NCI-H2107 treated with DMSO at 0.1 percent for 48 hours (cell line): ENCODE measurements around the gene SRF.
A peak's percentile ranks its signal among the peaks of the same experiment; 100 is the strongest.
"Not testable (repeated sequence)": the region's sequence is repeated elsewhere in the genome, so short reads cannot be mapped to it uniquely, and the experiment has no call there.

ENCODE experiments used
- DNase-seq: peaks from one replicate; lab custom pipeline; 2025; ENCODE audit not compliant: unreplicated experiment; lab: John Stamatoyannopoulos, UW

SRF gene

DNA sequence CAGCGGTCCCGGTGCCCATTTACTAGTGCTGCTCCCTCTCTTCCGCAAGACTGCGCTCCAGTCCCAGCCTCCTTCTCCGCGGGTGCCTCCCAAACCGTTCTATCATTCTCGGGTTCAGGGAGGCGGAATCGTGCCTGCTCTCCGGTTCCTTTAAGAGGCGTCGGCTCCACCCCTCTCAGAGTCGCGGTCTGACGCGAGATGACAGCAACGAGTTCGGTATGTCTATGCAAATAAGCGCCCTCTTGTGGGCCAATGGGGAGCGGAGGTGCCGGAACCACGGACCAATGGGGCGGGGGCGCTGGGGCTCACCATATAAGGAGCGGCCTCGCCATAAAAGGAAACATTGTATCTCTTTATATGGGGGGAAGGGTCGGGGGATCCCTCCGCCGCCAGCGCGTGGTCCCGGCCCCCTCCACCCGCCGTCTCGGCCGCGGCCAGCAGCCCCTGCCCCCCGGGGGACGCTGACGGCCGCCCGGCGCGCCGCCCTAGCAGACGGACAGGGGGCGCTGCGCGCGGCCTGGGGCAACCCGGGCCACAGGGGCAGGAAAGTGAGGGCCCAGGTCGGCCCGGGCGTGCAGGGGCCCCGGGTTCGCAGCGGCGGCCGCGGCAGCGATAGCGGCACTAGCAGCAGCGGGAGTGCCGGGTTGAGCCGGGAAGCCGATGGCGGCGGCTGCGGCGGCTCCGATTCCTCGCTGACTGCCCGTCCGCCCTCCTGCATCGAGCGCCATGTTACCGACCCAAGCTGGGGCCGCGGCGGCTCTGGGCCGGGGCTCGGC lies at the start of gene SRF:
Gene SRF, plus strand, starts transcription at position 339 of the 776 bp plus-strand sequence. Its CDS starts 388 bp downstream, at position 727.
- peak; percentile 91 for DNase-seq

DNA sequence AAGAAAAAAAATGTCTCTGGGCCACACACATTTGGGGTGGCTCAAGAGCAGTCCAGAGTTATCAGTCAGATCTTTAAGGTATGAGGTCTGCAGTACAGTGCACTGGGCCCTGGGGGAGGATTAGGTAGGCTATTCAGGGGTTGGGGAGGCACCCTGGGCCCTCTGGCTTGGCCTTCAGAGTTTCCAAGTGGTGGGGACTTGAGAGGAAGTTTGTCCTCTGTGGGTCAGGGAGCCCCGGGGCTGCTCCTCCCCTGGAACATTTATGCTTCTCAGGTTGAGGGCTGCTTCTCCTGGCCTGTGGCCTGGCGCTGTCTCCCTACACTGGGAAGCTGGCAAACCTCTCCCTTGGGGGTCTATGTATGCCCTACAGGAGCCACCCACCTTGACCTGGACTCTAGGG lies 48.9 kb upstream of the SRF start:
- no peak for DNase-seq

DNA sequence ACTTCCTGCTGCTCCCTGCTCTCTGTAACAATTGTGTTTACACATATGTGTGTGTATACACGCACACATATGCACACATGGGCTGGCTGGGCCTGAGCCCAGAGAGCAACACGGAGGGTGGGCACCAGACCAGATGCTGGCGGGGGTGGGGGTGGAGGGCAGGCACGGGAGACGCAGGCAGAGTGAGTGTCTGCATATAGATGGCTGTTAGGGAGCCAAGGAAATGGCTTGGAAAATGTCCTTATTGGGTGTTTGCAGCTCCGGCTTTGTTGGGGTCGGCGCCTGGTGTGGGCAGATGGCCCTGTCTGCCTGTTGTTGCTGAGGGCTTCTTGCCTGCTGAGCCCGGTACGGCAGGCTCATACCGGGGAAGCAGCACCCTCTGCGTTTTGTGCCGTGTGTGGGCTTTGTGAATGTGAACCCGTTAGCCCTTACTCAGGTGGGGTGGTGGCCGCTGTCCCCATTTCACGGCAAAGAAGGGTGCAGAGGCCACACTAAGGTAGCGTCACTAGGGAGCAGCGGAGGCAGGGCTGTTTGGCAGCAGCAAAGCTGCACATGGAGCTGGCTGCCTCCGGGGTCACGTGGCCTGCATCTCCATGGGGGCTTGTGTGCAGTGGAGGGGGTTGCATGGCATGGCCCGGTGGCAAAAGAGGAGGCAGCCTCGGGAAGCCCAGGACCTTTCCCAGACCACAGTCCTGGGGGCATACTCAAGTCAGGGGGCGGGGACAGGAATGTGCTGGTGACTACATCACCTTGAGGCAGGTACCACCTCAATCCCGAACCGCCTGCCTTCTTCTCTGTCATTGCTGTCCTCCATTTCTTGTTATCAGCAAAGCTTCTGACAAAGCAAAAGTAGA lies 47.4 kb upstream of the SRF start:
- DNase-seq = no peak

DNA sequence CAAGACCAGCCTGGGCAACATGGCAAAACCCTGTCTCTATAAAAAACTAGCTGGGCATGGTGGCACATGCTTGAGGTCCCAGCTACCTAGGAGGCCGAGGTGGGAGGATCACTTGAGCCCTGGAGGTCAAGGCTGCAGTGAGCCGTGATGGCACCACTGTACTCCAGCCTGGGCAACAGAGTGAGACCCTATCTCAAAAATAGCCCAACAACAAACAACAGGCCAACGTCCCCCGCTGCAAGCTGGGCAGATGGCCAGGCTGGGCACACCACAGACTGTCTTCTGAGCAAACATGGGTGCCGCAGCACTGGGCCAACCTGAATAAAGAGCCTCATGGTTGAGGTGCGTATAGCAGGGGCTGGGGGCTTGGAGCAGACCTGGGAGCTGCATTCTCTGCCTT lies 46.6 kb upstream of the SRF start:
- no peak for DNase-seq

DNA sequence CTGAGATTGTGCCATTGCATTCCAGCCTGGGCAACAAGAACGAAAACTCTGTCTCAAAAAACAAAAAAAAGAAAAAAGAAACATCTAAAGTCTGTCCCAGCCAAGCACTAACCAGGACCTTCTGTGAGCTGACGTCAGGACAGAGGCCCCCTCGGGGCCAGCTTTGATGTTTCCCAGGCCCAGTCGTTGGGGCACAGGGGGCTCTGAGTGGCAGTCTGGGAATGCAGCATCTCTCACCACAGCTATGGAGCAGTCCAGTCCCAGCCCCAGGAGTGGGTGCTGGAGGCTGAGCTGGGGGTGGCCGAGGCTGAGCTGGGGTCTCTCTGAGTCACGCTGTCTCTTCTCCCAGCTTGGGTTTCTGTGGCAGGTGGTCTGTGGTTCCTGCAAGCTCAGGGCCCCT lies 46.0 kb upstream of the SRF start:
- no peak for DNase-seq

DNA sequence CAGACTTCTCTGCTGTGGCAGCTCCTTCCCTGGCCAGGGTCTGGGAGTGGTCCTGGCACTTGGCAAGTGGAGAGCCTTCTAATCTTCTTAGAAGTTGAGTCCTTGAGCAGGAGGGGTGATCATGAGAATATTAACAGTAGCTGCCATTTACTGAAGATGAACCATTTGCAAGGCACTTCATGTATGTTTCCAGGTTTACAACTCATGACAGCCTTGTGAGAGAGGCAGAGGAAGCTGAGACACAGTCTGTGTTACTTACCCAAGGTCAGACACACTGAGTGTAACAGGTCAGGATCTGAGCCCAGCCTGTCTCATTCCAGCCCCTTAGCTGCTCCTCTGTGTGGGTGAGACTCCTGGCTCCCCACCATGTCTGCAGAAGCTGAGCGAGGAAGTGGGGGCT lies 45.5 kb upstream of the SRF start:
- DNase-seq = no peak

DNA sequence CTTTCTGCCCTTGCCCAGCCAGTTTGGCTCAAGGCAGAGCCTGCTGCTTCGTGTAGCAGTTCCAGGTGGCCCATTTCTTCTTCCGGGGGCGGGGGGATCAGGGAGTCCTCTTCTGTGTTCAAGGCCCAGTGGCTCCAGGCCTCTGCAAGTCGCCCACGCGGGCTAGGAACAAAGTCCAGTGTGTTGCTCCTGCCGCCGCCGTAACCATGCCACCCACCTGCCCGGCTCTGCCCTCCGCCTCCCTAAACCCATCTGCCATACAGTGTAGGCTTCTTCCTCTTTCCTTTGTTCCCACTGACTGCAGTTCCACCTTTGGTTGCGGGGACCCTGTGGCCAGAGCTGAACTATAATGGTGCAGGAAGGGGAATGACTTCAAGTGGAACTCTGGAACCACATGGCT lies 43.9 kb upstream of the SRF start:
- DNase-seq = no peak

DNA sequence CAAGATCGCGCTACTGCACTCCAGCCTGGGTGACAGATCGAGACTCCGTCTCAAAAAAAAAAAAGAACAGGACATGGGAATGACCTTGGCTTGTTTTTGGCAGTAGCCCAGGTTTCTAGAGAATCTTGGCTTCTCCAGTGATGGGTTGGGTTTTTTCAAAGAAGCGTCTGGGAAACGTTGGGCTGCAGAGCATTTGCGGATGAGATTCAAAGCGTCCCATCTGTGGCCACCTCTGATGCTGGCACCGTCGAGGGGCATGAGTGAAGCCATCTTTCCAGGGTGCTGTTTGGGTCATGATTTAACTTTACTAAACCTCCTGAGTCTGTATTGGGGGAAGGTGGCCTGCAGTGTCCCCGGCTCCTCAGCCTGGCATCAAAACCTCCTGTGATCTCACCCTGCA lies 43.2 kb upstream of the SRF start:
- no peak for DNase-seq

DNA sequence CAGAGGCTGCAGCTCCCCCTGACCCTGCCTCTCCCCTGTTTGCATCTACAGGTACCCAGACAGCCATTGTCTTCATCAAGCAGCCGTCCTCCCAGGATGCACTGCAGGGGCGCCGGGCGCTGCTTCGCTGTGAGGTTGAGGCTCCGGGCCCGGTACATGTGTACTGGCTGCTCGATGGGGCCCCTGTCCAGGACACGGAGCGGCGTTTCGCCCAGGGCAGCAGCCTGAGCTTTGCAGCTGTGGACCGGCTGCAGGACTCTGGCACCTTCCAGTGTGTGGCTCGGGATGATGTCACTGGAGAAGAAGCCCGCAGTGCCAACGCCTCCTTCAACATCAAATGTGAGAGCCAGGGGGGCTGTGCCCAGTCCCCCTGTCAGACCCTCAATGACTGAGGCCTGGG lies 42.1 kb upstream of the SRF start:
- no peak for DNase-seq

DNA sequence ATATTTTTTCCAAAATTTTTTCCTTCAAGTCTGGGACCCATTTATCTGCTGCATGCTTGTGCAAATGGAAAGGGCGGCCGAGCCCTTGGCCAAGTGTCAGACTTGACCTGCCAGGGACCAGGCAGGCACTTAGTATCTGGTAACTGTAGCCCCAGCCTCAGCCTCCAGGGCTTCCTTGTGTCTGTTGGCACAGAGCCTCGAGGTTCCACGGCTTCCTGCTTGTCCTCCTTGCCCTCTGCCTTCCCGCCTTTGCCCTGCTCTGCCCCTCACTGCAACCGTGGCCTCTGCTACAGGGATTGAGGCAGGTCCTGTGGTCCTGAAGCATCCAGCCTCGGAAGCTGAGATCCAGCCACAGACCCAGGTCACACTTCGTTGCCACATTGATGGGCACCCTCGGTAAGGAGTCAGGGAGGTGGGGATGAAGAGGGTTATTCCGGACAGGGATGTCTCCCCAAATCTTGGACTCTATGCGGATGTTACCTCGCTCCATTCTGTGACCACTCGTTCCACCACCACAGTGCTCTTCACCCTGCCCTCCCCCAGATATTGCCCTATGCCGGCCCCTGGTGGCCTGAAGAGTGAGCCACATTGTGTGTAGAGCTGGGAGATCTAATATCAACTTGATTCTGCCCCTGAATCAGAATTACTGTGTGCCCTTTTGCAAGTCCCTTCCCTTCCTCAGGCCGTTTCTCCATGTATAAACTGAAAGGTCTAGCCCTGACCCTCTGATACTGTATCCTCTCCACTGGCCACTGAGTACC lies 41.5 kb upstream of the SRF start:
- DNase-seq = no peak

DNA sequence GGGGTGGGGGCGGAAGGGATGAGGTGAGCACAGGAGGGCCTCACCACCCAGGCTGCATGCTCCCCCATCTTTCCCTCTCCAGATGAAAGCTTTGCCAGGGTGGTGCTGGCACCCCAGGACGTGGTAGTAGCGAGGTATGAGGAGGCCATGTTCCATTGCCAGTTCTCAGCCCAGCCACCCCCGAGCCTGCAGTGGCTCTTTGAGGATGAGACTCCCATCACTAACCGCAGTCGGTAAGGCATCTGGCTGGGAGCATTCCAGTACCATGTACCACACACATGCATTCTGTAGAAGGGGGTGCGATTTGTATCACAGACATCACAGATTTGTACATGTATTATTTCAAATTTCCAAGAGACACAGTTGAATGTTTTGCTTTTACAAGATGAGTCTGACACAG lies 40.6 kb upstream of the SRF start:
- no peak for DNase-seq

DNA sequence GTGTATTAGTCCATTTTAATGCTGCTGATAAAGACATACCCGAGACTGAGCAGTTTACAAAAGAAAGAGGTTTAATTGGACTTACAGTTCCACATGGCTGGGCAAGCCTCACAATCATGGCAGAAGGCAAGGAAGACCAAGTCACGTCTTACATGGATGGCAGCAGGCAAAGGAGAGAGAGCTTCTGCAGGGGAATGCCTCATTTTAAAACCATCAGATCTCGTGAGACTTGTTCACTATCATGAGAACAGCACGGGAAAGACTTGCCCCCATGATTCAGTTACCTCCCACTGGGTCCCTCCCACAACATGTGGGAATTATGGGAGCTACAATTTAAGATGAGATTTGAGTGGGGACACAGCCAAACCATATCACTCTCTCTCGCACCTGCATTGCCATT lies 39.7 kb upstream of the SRF start:
- not testable (repeated sequence) for DNase-seq

DNA sequence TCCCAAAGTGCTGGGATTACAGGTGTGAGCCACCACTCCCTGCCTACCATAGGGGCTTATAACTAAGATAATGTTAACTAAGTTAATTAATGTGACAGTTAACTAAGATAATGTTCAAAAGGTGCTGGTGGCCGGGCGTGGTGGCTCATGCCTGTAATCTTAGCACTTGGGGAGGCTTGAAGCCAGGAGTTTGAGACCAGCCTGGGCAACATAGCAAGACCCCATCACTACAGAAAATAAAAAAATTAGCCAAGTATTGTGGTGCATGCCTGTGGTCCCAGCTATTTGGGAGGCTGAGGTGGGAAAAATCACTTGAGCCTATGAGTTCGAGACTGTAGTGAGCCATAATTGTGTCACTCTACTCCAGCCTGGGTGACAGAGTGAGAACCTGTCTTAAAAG lies 32.8 kb upstream of the SRF start:
- no peak for DNase-seq

DNA sequence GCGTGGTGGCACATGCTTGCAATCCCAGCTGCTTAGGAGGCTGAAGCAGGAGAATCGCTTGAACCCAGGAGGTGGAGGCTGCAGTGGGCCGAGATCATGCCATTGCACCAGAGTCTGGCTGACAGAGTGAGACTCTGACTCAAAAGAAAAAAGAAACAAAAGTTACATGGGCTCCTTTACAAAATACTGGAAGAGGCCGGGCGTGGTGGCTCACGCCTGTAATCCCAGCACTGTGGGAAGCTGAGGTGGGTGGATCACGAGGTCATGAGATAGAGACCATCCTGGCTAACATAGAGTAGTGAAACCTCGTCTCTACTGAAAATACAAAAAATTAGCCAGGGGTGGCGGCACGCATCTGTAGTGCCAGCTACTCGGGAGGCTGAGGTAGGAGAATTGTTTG lies 31.1 kb upstream of the SRF start:
- not testable (repeated sequence) for DNase-seq

DNA sequence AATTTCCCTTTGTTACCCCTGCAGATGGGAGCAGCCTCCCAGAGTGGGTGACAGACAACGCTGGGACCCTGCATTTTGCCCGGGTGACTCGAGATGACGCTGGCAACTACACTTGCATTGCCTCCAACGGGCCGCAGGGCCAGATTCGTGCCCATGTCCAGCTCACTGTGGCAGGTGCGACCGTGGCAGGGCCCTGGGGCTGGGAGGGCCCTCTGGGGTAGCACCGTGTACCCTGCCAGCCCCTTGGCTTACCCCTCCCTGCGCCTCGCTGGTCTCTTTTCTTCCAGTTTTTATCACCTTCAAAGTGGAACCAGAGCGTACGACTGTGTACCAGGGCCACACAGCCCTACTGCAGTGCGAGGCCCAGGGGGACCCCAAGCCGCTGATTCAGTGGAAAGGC lies 29.4 kb upstream of the SRF start:
- no peak for DNase-seq

DNA sequence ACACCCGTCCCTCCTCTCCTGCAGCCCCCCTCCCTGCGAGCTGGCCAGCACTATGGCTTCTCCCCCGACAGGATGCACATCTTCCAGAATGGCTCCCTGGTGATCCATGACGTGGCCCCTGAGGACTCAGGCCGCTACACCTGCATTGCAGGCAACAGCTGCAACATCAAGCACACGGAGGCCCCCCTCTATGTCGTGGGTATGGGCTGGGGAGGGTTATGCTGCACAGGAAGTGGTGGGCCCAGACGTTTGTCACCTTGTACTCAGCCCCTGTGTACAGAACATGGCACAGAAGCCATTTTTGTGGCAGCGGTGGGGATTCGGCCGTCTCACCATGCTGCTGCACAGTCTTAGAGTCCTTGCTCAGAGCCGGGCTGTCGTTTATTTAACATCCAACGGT lies 29.0 kb upstream of the SRF start:
- no peak for DNase-seq

DNA sequence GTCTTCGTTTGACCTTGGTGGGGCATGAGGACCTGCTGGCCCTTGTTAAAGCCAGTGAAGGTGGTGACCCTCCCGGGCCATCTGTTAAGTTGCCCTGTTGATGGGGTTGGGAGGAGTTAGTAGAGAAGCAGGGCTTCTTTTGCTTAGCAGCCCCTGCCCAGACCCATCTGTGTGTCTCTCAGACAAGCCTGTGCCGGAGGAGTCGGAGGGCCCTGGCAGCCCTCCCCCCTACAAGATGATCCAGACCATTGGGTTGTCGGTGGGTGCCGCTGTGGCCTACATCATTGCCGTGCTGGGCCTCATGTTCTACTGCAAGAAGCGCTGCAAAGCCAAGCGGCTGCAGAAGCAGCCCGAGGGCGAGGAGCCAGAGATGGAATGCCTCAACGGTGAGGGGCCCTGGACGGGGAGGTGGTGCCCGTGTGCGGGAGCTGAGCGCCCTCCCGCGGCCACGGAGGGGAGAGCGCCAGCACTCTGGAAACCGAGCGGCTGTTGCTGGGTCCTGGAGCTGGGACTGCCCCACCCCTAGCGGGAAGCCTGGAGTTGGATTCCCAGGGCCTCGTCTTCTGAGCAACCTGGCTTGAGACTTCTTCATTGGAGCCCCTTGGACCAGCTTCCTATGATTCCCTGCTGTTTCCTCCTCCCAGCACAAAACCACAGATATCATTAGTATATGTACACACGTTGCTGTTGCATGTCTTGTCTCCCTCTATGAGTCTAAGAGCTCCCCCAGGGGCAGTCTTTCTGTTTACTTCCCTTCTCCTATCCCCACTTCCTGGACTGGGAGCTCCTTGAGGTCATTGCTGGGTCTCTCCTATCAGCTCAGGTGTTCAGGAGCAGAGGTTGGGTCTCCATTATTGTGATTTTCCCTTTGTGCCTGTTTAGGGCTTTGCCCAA lies 27.6 kb upstream of the SRF start:
- peak; percentile 31 for DNase-seq

DNA sequence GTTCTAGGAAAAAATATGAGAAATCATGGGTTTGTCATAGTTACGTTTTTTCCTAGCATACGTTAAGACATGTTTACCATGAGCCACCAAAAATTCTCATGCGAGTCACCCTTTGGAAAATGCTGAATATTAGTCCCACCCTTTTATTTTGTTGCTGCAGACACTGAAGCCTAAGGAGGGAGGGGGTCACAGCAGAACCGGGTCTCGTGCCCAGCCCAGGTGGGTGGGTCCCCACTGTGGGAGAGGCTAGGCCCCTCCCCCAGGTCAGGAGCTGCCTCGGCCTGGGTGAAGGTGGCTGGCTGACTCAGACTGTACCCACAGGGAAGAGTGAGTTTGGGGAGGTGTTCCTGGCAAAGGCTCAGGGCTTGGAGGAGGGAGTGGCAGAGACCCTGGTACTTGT lies 26.2 kb upstream of the SRF start:
- no peak for DNase-seq

DNA sequence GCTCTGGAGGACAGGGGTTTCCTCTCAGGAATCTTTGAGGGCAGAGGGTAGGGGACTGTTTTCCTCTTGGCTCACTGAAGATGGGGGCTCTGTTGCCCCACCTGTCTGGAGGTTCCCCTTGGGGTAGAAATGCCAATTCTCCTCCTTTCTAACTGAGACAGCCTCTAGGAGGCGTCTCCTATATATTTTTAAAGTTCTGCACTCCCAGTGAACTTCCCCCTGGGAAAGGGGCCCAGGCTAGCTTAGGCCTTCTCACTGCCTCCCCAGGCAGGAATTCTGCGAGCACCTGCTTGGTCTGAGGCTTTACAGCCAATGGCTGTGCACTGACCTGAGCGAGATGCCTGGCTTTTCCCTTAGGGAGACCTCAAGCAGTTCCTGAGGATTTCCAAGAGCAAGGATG lies 24.8 kb upstream of the SRF start:
- no peak for DNase-seq
